Raji (cell line): Measurements from ENCODE around the gene CNTLN.

ENCODE experiments used
- POLR2A ChIP-seq: IDR thresholded peaks from 2 replicates; pipeline ENCODE4 v1.6.1; 2011; ENCODE audit warnings: low read depth, low read length, control low read depth; ENCODE audit not compliant: insufficient read depth

CNTLN gene

GRCh38 chr9:17134396-17135294, at the start of gene CNTLN:
CNTLN (plus strand) TSS chr9:17135040; CDS start chr9:17135066, 26 bp downstream.
- TF ChIP-seq POLR2A = peak; percentile 77

GRCh38 chr9:17088566-17088965, 46.3 kb upstream of the CNTLN start:
- no peak for TF ChIP-seq POLR2A

- TF ChIP-seq POLR2A = no peak
These were observed 44.8 kb upstream of the CNTLN start for GRCh38 chr9:17090041-17090440.

- no peak for TF ChIP-seq POLR2A
These were observed 18.4 kb upstream of the CNTLN start for GRCh38 chr9:17116400-17116837.

- TF ChIP-seq POLR2A = no peak
These were observed 17.5 kb upstream of the CNTLN start for GRCh38 chr9:17117372-17117771.

- no peak for TF ChIP-seq POLR2A
These were observed 14.6 kb upstream of the CNTLN start for GRCh38 chr9:17120203-17120602.

GRCh38 chr9:17121264-17121663, 13.6 kb upstream of the CNTLN start:
- no peak for TF ChIP-seq POLR2A

GRCh38 chr9:17130291-17130690, 4.5 kb upstream of the CNTLN start:
- no peak for TF ChIP-seq POLR2A

- no peak for TF ChIP-seq POLR2A
These were observed 4.1 kb upstream of the CNTLN start for GRCh38 chr9:17130725-17131124.

GRCh38 chr9:17131494-17131893, 3.3 kb upstream of the CNTLN start:
- TF ChIP-seq POLR2A = no peak

- no peak for TF ChIP-seq POLR2A
These were observed 688 bp downstream of the CNTLN start for GRCh38 chr9:17135295-17136160.

- no peak for TF ChIP-seq POLR2A
These were observed 2.7 kb downstream of the CNTLN start for GRCh38 chr9:17137566-17137965.

- no peak for TF ChIP-seq POLR2A
These were observed 3.7 kb downstream of the CNTLN start for GRCh38 chr9:17138503-17138902.

- TF ChIP-seq POLR2A = no peak
These were observed 5.6 kb downstream of the CNTLN start for GRCh38 chr9:17140418-17140817.

- no peak for TF ChIP-seq POLR2A
These were observed 13.5 kb downstream of the CNTLN start for GRCh38 chr9:17148324-17148723.

- no peak for TF ChIP-seq POLR2A
These were observed 24.6 kb downstream of the CNTLN start for GRCh38 chr9:17159469-17159868.

- TF ChIP-seq POLR2A = no peak
These were observed 25.5 kb downstream of the CNTLN start for GRCh38 chr9:17160327-17160726.

GRCh38 chr9:17165764-17166163, 30.9 kb downstream of the CNTLN start:
- TF ChIP-seq POLR2A = no peak
